Right cardiac atrium (tissue), 5 donors: Measurements from ENCODE around the gene MICOS13. TPM values are rescaled to one million over a fixed set of nuclear protein-coding genes. Genes with fewer than 3 reads are reported as not detected.

ENCODE experiments used
- ATAC-seq, 2 donors: fragments of 200-7000 bp; cut with Tn5 transposase; one replicate each; pipeline versions ENCODE4 v1.8.0 to v1.9.1; 2020; ENCODE audit warnings: moderate library complexity in 2 of 2, mild to moderate bottlenecking in 1 of 2
- DNase-seq, 3 donors: peaks; one replicate each; pipeline ENCODE4 v3.0.0-alpha.2; 2020
- H3K27ac ChIP-seq: one replicate; pipeline ENCODE4 v1.5.1; 2013; ENCODE audit warnings: mild to moderate bottlenecking, low read length, control low read depth, moderate library complexity
- H3K27me3 ChIP-seq: one replicate; pipeline ENCODE4 v1.6.1; 2013; ENCODE audit not compliant: control insufficient read depth, insufficient read depth
- H3K4me1 ChIP-seq: one replicate; pipeline ENCODE4 v1.6.1; 2013; ENCODE audit warnings: low read length; ENCODE audit not compliant: control insufficient read depth, insufficient read depth
- H3K4me3 ChIP-seq: one replicate; pipeline ENCODE4 v1.5.1; 2013; ENCODE audit warnings: low read length, control low read depth
- H3K9me3 ChIP-seq: one replicate; pipeline ENCODE4 v1.6.1; 2013; ENCODE audit warnings: low read length; ENCODE audit not compliant: control insufficient read depth
- WGBS: extraction: QIAGEN DNeasy Blood & Tissue Kit; methylation state at CpG from one replicate; pipeline ENCODE4 v1.1.7; 2013; 5-methylcytosine and 5-hydroxymethylcytosine counted together
- intact Hi-C, 4 donors: fragments of 100-400 bp; cut with DNase I; formaldehyde crosslinking; loops; one replicate each; pipeline versions ENCODE4 v1.11.0 to v1.14.0; 2022 to 2023
- polyA plus RNA-seq: library from polyadenylated mRNA; stranded (reverse); fragments of 200-250 nt; gene quantifications from one replicate; pipeline ENCODE4 v1.2.3, GENCODE V29; 2013
- total RNA-seq, 4 donors: library from RNA; stranded (reverse); fragmentation: NEBNext Ultra II Directional; extraction: Animal tissue kit (Norgen Biotek cat#: 25700); gene quantifications; one replicate each; pipeline ENCODE4 v1.2.1, GENCODE V29; 2021
- donor health status: healthy with polysubstance abuse.
- donor health status: DM: no; HTN: yes; CAD: no.
- donor health status: DM: no; HTN: no; CAD: no.
- donor health status: DM: no; HTN: yes; CAD: no; lungs with severe emphysema.
- donor health status: DM: yes; HTN: yes; CAD: no.

Gene MICOS13
- total and polyA plus RNA-seq, 5 donors = 132 to 296 (median 159) TPM

- no peaks in the 10 kb centered on the region for H3K27me3 ChIP-seq
- no peak overlapping the region for H3K4me3 ChIP-seq
- ATAC-seq = no peak
- no peak overlapping the region for H3K27ac ChIP-seq
- no peaks in the 10 kb centered on the region for H3K9me3 ChIP-seq
- H3K4me1 ChIP-seq = peaks cover 9% of the 10 kb centered on the region
- 85% methylated on average over 5 of the region's 5 CpGs for WGBS
- intact Hi-C loops = no loop called here
- DNase-seq = peak in 1 of 3 donors; percentile 9
These were observed 5.6 kb downstream of the MICOS13 start for GRCh38 chr19:5674714-5675113.

- Histone ChIP-seq H3K4me1 (peaks cover 4% of the 10 kb centered on the region), H3K9me3 (no peaks in the 10 kb centered on the region), H3K27me3 (no peaks in the 10 kb centered on the region), H3K4me3 (no peak overlapping the region), H3K27ac (no peak overlapping the region)
- 100% methylated on average over 1 of the region's 1 CpG for WGBS
- intact Hi-C loops = no loop called here
- DNase-seq (no peak), ATAC-seq (no peak)
These were observed 6.6 kb downstream of the MICOS13 start for GRCh38 chr19:5673752-5674151.

GRCh38 chr19:5672708-5673459 lies 7.4 kb downstream of the MICOS13 start:
- DNase-seq = peak in 2 of 3 donors; percentile 6 to 16
- H3K4me1 ChIP-seq = peaks cover 4% of the 10 kb centered on the region
- 82% methylated on average over 13 of the region's 13 CpGs for WGBS
- H3K9me3 ChIP-seq = no peaks in the 10 kb centered on the region
- H3K27me3 ChIP-seq = no peaks in the 10 kb centered on the region
- intact Hi-C loops = no loop called here
- no peak for ATAC-seq
- H3K4me3 ChIP-seq = no peak overlapping the region
- H3K27ac ChIP-seq = no peak overlapping the region

- Histone ChIP-seq H3K4me3 (no peak overlapping the region), H3K4me1 (peaks cover 4% of the 10 kb centered on the region), H3K27ac (no peak overlapping the region), H3K9me3 (no peaks in the 10 kb centered on the region), H3K27me3 (no peaks in the 10 kb centered on the region)
- intact Hi-C loops = no loop called here
- ATAC-seq (no peak), DNase-seq (peak in 1 of 3 donors; percentile 2)
- WGBS = 97% methylated on average over 7 of the region's 7 CpGs
These were observed 8.7 kb downstream of the MICOS13 start for GRCh38 chr19:5671600-5671999.

GRCh38 chr19:5669212-5669611 lies 11.1 kb downstream of the MICOS13 start:
- no peak overlapping the region for H3K4me3 ChIP-seq
- ATAC-seq (peak in 1 of 2 donors; percentile 9), DNase-seq (no peak)
- 81% methylated on average over 11 of the region's 11 CpGs for WGBS
- H3K9me3 ChIP-seq = no peaks in the 10 kb centered on the region
- no peak overlapping the region for H3K27ac ChIP-seq
- intact Hi-C loops = no loop called here
- no peaks in the 10 kb centered on the region for H3K27me3 ChIP-seq
- H3K4me1 ChIP-seq = no peaks in the 10 kb centered on the region

- H3K4me3 ChIP-seq = no peak overlapping the region
- WGBS = 86% methylated on average over 22 of the region's 22 CpGs
- peak in 1 of 2 donors; percentile 7 for ATAC-seq
- no peaks in the 10 kb centered on the region for H3K9me3 ChIP-seq
- intact Hi-C loops = no loop called here
- H3K27ac ChIP-seq = no peak overlapping the region
- no peaks in the 10 kb centered on the region for H3K27me3 ChIP-seq
- no peak for DNase-seq
- H3K4me1 ChIP-seq = no peaks in the 10 kb centered on the region
These were observed 12.5 kb downstream of the MICOS13 start for GRCh38 chr19:5667751-5668271.

- Histone ChIP-seq H3K4me1 (no peaks in the 10 kb centered on the region), H3K9me3 (no peaks in the 10 kb centered on the region), H3K4me3 (no peak overlapping the region), H3K27me3 (no peaks in the 10 kb centered on the region), H3K27ac (no peak overlapping the region)
- WGBS = 85% methylated on average over 26 of the region's 26 CpGs
- intact Hi-C loops = no loop called here
- DNase-seq (peak in 1 of 3 donors; percentile 59), ATAC-seq (peak; percentile 5 to 10)
These were observed 13.2 kb downstream of the MICOS13 start for GRCh38 chr19:5666921-5667610.

GRCh38 chr19:5665781-5666513 lies 14.4 kb downstream of the MICOS13 start:
- DNase-seq (no peak), ATAC-seq (no peak)
- no peak overlapping the region for H3K27ac ChIP-seq
- H3K4me3 ChIP-seq = no peak overlapping the region
- WGBS = 79% methylated on average over 10 of the region's 10 CpGs
- no peaks in the 10 kb centered on the region for H3K27me3 ChIP-seq
- H3K4me1 ChIP-seq = no peaks in the 10 kb centered on the region
- intact Hi-C loops = no loop called here
- H3K9me3 ChIP-seq = no peaks in the 10 kb centered on the region

GRCh38 chr19:5664515-5664914 lies 15.8 kb downstream of the MICOS13 start:
- Histone ChIP-seq H3K4me1 (no peaks in the 10 kb centered on the region), H3K27ac (no peak overlapping the region), H3K4me3 (no peak overlapping the region), H3K27me3 (no peaks in the 10 kb centered on the region), H3K9me3 (no peaks in the 10 kb centered on the region)
- no peak for ATAC-seq
- no peak for DNase-seq
- WGBS = 88% methylated on average over 2 of the region's 2 CpGs
- intact Hi-C loops = no loop called here

GRCh38 chr19:5663904-5664303 lies 16.4 kb downstream of the MICOS13 start:
- Histone ChIP-seq H3K4me1 (no peaks in the 10 kb centered on the region), H3K9me3 (no peaks in the 10 kb centered on the region), H3K27me3 (no peaks in the 10 kb centered on the region), H3K4me3 (no peak overlapping the region), H3K27ac (no peak overlapping the region)
- 94% methylated on average over 17 of the region's 17 CpGs for WGBS
- DNase-seq = peak in 1 of 3 donors; percentile 49
- intact Hi-C loops = no loop called here
- no peak for ATAC-seq

GRCh38 chr19:5661483-5661882 lies 18.8 kb downstream of the MICOS13 start:
- H3K9me3 ChIP-seq = no peaks in the 10 kb centered on the region
- no peak overlapping the region for H3K4me3 ChIP-seq
- H3K4me1 ChIP-seq = no peaks in the 10 kb centered on the region
- peak in 1 of 3 donors; percentile 53 for DNase-seq
- H3K27ac ChIP-seq = no peak overlapping the region
- H3K27me3 ChIP-seq = no peaks in the 10 kb centered on the region
- ATAC-seq = no peak
- intact Hi-C loops = no loop called here
- WGBS = 98% methylated on average over 42 of the region's 42 CpGs
